ENCODE results near the gene SMIM27.
"Not testable (repeated sequence)": the region's sequence is repeated elsewhere in the genome, so short reads cannot be mapped to it uniquely, and the experiment has no call there.

The SMIM27 gene

DNA sequence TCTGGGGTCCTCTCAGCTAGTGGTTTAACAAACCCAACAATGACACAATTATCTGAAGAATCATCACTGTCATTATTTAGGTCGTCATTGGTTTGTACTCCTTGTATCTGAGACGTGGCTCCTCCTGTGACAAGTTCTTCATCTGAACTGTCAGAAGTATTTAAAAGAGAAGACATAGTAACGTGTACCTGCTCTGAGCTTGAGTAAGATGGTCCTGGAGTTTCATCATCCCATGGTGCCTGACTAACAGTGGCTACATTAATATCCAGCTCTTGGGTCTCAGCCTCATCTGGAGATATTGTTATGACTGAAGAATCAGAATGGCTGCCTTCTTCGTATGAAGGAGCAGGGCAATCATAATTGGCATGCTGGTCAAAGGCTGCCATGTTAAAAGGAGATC, 9.1 kb upstream of the SMIM27 start:
- H3K27me3 Mint-ChIP-seq, result no peaks in the 10 kb centered on the region
- H3K4me1 Mint-ChIP-seq (ENCODE audit: low read depth), result no peaks in the 10 kb centered on the region
- intact Hi-C loops (cut with micrococcal nuclease), result no loop called here
- no peaks in the 10 kb centered on the region for H3K9me3 Mint-ChIP-seq
- H3K27ac Mint-ChIP-seq, result no peak overlapping the region
- no peak overlapping the region for H3K4me3 Mint-ChIP-seq
- peaks cover 55% of the 10 kb centered on the region for H3K36me3 Mint-ChIP-seq (ENCODE audit: low read depth)

- Mint-ChIP-seq H3K36me3 (ENCODE audit: low read depth) (peaks cover 69% of the 10 kb centered on the region), H3K4me3 (no peak overlapping the region), H3K4me1 (ENCODE audit: low read depth) (peaks cover 25% of the 10 kb centered on the region), H3K27me3 (no peaks in the 10 kb centered on the region), H3K9me3 (no peaks in the 10 kb centered on the region), H3K27ac (no peak overlapping the region)
- intact Hi-C loops (cut with micrococcal nuclease), result no loop called here
Measured at GRCh38 chr9:32545884-32546283, 6.2 kb upstream of the SMIM27 start.

GRCh38 chr9:32548213-32548612, 3.9 kb upstream of the SMIM27 start:
- H3K9me3 Mint-ChIP-seq; H3K27ac Mint-ChIP-seq; H3K27me3 Mint-ChIP-seq; intact Hi-C loops (cut with micrococcal nuclease); H3K4me3 Mint-ChIP-seq: not testable (repeated sequence)
- peaks cover 70% of the 10 kb centered on the region for H3K36me3 Mint-ChIP-seq (ENCODE audit: low read depth)
- peaks cover 30% of the 10 kb centered on the region for H3K4me1 Mint-ChIP-seq (ENCODE audit: low read depth)

DNA sequence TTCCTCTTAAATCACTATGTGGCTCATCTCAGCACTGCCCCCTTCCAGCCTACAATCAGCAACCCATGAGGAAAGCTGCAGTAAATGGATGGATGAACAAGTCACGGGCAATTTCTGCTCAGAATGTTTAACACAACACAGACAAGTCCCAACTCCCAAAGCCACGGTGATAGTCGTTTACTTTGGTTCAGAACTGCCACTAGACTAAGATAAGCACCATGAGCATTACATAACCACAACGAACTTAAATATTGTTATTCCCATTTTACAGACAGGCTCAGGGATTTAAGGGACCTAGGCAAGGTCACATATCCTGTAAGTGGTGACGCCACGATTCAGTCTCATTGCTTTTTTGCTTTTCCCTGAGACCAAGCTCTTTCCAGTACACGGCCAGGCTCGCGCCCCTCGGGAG, 2.0 kb upstream of the SMIM27 start:
- H3K4me1 Mint-ChIP-seq (ENCODE audit: low read depth), result peaks cover 30% of the 10 kb centered on the region
- H3K27me3 Mint-ChIP-seq, result no peaks in the 10 kb centered on the region
- peak overlapping the region; percentile 83 for H3K4me3 Mint-ChIP-seq
- intact Hi-C loops (cut with micrococcal nuclease), result loop anchor here (1.0 kb wide), 1 partner anchor 24 kb away; the partner anchor contains the start of gene RIGI
- H3K9me3 Mint-ChIP-seq, result no peaks in the 10 kb centered on the region
- peaks cover 61% of the 10 kb centered on the region for H3K36me3 Mint-ChIP-seq (ENCODE audit: low read depth)
- peak overlapping the region; percentile 94 for H3K27ac Mint-ChIP-seq

- no peaks in the 10 kb centered on the region for H3K9me3 Mint-ChIP-seq
- peaks cover 61% of the 10 kb centered on the region for H3K36me3 Mint-ChIP-seq (ENCODE audit: low read depth)
- H3K27ac Mint-ChIP-seq, result peak overlapping the region; percentile 94
- peaks cover 31% of the 10 kb centered on the region for H3K4me1 Mint-ChIP-seq (ENCODE audit: low read depth)
- intact Hi-C loops (cut with micrococcal nuclease), result loop anchor here (1.0 kb wide), 1 partner anchor 24 kb away; the partner anchor contains the start of gene RIGI
- H3K27me3 Mint-ChIP-seq, result no peaks in the 10 kb centered on the region
- H3K4me3 Mint-ChIP-seq, result peak overlapping the region; percentile 83
Measured at GRCh38 chr9:32550562-32551275, 1.4 kb upstream of the SMIM27 start.

DNA sequence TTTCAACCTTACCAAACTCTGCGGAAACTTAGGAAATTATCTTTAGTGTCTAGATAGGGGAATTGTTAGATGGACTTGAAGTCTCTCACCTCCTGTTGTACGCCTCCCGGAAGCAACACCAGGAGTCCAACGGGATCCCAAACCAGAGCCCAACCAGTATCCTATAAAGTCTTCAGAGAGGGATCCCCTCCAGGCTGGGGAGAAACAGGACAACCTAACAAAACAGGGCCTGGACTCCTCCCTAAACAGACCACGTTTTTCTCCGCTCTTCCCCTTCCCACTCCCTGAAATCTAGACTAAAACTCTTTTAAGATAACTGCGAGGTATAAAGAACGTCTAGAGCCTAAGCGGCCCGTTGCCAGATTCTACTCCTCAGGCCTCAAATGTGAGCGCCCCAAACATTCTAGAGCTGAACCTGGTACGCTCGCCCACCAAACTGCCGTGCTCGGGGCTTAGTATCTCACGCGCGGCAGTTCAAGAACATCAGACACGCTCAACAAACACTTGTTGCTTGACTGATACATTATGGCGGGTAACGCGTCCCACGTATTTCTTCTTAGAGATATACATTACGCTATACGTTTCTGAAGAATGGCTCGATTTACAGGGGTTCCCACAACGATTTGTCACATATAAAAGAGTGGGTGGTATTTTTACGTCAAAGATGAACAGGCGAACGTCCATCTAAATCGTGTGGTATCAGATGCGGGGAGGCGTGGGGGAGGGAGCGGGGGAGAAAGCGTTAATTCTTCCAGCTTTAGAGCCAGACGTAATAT, 663 bp upstream of the SMIM27 start:
- Mint-ChIP-seq H3K9me3 (no peaks in the 10 kb centered on the region), H3K4me1 (ENCODE audit: low read depth) (peaks cover 38% of the 10 kb centered on the region)
- intact Hi-C loops (cut with micrococcal nuclease), result loop anchor here (1.0 kb wide), 2 partner anchors 21 to 167 kb away; partner anchors contain the start of gene ACO1

DNA sequence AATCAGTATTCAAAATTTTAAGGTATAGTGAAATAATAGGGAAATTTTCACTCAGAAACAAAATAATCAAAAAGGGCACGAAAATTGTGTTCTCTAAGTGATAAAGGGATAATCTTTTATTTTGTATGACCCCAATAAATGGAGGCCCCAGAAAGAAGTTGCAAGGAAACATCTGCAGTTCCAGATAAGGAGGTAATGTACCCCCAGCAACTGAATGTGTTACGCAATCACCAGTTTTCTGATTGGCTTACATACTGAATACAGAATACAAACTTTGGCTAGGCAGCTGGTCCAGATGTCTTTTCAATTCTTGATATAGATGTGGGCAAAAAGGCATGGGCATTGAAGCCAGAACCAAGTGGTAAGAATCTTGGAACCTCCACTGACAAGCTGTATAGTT, 2.0 kb downstream of the SMIM27 start:
- no peaks in the 10 kb centered on the region for H3K27me3 Mint-ChIP-seq
- intact Hi-C loops (cut with micrococcal nuclease), result no loop called here
- peaks cover 36% of the 10 kb centered on the region for H3K36me3 Mint-ChIP-seq (ENCODE audit: low read depth)
- H3K4me3 Mint-ChIP-seq, result no peak overlapping the region
- no peaks in the 10 kb centered on the region for H3K9me3 Mint-ChIP-seq
- H3K27ac Mint-ChIP-seq, result no peak overlapping the region
- peaks cover 45% of the 10 kb centered on the region for H3K4me1 Mint-ChIP-seq (ENCODE audit: low read depth)

More for the DNA sequence above, 663 bp upstream of the SMIM27 start:
- H3K4me3 Mint-ChIP-seq, result peak overlapping the region; percentile 83
- peaks cover 61% of the 10 kb centered on the region for H3K36me3 Mint-ChIP-seq (ENCODE audit: low read depth)
- H3K27me3 Mint-ChIP-seq, result no peaks in the 10 kb centered on the region
- peak overlapping the region; percentile 94 for H3K27ac Mint-ChIP-seq

DNA sequence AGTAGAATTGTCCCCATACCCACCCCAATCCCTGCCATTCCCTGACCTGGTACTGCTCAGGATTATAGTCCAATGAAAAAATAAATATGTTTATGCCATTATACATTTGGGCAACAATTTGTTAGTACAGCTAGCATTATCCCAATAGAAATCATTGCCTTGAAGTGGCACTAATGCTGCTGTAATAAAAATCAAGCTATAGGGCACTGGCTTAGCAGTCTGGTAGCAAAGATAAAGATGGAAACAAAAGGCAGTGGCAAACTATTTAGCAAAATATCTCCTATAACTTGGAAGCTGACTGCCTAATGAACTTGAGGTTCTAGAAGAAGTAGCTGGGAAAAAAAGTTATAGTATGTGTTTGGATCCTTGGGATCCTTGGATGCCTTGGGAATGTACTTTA, 2.5 kb downstream of the SMIM27 start:
- Mint-ChIP-seq H3K9me3 (no peaks in the 10 kb centered on the region), H3K27ac (no peak overlapping the region), H3K4me3 (no peak overlapping the region), H3K27me3 (no peaks in the 10 kb centered on the region), H3K36me3 (ENCODE audit: low read depth) (peaks cover 31% of the 10 kb centered on the region), H3K4me1 (ENCODE audit: low read depth) (peaks cover 46% of the 10 kb centered on the region)
- intact Hi-C loops (cut with micrococcal nuclease), result no loop called here

GRCh38 chr9:32558408-32558934, 6.3 kb downstream of the SMIM27 start:
- intact Hi-C loops (cut with micrococcal nuclease), result no loop called here
- H3K4me3 Mint-ChIP-seq, result peak overlapping the region; percentile 18
- no peaks in the 10 kb centered on the region for H3K9me3 Mint-ChIP-seq
- H3K27me3 Mint-ChIP-seq, result no peaks in the 10 kb centered on the region
- peaks cover 5% of the 10 kb centered on the region for H3K36me3 Mint-ChIP-seq (ENCODE audit: low read depth)
- H3K4me1 Mint-ChIP-seq (ENCODE audit: low read depth), result peaks cover 28% of the 10 kb centered on the region
- H3K27ac Mint-ChIP-seq, result peak overlapping the region; percentile 13

- Mint-ChIP-seq H3K4me3 (no peak overlapping the region), H3K27ac (no peak overlapping the region), H3K27me3 (no peaks in the 10 kb centered on the region), H3K4me1 (ENCODE audit: low read depth) (peaks cover 12% of the 10 kb centered on the region), H3K36me3 (ENCODE audit: low read depth) (peaks cover 53% of the 10 kb centered on the region), H3K9me3 (no peaks in the 10 kb centered on the region)
- intact Hi-C loops (cut with micrococcal nuclease), result no loop called here
Measured at GRCh38 chr9:32565967-32566366, 13.8 kb downstream of the SMIM27 start.

GRCh38 chr9:32566770-32567169, 14.6 kb downstream of the SMIM27 start:
- intact Hi-C loops (cut with micrococcal nuclease), result no loop called here
- Mint-ChIP-seq H3K4me3 (no peak overlapping the region), H3K36me3 (ENCODE audit: low read depth) (peaks cover 50% of the 10 kb centered on the region), H3K9me3 (no peaks in the 10 kb centered on the region), H3K27ac (no peak overlapping the region), H3K4me1 (ENCODE audit: low read depth) (peaks cover 12% of the 10 kb centered on the region), H3K27me3 (no peaks in the 10 kb centered on the region)

DNA sequence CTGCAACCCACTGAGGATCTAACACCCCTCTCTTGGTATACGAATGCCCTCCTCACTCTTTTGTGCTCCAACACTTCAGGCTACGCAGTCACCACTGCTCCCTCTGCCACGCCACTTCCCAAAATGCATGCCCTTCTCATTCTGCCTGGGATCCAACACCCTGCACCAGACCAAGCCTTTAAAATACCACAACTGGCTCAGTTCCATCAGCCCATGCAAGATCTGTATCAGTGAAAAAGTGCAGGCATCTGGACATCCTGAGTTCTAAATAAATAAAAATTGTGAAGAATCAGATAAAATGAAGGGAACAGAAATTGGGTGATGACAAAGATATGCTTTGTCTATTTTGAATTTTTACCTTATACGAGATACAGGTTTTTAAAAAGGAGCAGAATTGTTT, 18.1 kb downstream of the SMIM27 start:
- Mint-ChIP-seq H3K36me3 (ENCODE audit: low read depth) (peaks cover 46% of the 10 kb centered on the region), H3K27me3 (no peaks in the 10 kb centered on the region), H3K4me3 (no peak overlapping the region), H3K9me3 (no peaks in the 10 kb centered on the region), H3K27ac (no peak overlapping the region), H3K4me1 (ENCODE audit: low read depth) (peaks cover 24% of the 10 kb centered on the region)
- intact Hi-C loops (cut with micrococcal nuclease), result loop anchor here (5.0 kb wide), 1 partner anchor 43 kb away; the partner anchor contains the start of gene RIGI

DNA sequence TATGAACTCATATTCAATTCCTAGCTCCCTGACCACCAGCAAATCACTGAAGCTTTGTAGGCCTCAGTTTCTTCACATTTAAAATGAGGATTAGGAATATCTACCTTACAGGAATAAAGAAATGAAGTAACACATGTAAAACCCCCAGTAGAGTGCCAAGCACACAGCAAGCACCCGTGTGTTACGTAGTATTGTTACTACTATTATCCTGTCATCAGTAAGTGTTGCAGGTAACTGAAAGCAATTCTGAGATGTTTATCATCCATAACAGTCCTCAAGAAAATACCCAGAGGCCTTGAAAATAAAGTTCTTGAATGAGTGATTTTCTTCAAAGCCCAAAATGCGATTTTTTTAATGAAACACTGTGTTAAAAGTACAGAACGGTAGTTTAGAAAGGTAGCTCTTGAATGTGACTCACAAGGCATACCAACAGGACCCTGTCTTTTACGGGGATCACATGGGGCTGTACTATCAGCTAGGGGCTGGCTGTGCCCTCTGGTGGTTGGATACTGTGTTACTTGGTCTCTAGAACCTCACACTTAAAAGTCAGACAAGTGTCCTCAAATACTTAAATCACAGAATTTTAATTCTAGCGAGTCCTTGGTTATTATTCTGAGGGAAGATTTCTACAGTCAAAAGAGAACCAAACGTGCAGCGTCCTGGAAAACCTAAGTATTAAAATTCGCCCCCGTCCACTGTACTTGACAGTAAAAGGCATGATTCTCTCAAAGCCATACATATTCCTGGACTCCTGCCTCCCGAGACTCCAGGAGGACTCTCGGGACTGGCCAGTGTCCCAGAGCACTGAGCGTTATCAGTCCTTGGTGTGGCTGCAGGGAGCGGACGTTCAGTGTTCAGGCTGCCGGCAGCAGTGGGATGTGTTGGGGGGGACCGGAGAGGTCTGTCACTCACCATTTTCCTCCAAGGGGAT, 20.1 kb downstream of the SMIM27 start:
- H3K27ac Mint-ChIP-seq, result peak overlapping the region; percentile 92
- intact Hi-C loops (cut with micrococcal nuclease), result loop anchor here (1.0 to 5.0 kb wide), 3 partner anchors 20 to 187 kb away; partner anchors contain the start of genes ACO1, RIGI, SMIM27 and TOPORS

More for the DNA sequence above, 20.1 kb downstream of the SMIM27 start:
- Mint-ChIP-seq H3K4me3 (peak overlapping the region; percentile 97), H3K4me1 (ENCODE audit: low read depth) (peaks cover 19% of the 10 kb centered on the region), H3K36me3 (ENCODE audit: low read depth) (peaks cover 28% of the 10 kb centered on the region), H3K27me3 (peaks cover 2% of the 10 kb centered on the region), H3K9me3 (no peaks in the 10 kb centered on the region)
